Measurements from ENCODE around the gene KRT4.
"Not testable (repeated sequence)": the region's sequence is repeated elsewhere in the genome, so short reads cannot be mapped to it uniquely, and the experiment has no call there.

The KRT4 gene

GRCh38 chr12:52813885-52814709 is at the start of gene KRT4:
Gene KRT4, minus strand, starts transcription at chr12:52814116. Its CDS starts 58 bp downstream, at chr12:52814058.
- H3K4me3 ChIP-seq (ENCODE audit: low read depth, low read length): no peak within 1 kb of the TSS

- no peak overlapping the region for H3K4me3 ChIP-seq (ENCODE audit: low read depth, low read length)
Measured at GRCh38 chr12:52862023-52862422, 48.1 kb upstream of the KRT4 start.

DNA sequence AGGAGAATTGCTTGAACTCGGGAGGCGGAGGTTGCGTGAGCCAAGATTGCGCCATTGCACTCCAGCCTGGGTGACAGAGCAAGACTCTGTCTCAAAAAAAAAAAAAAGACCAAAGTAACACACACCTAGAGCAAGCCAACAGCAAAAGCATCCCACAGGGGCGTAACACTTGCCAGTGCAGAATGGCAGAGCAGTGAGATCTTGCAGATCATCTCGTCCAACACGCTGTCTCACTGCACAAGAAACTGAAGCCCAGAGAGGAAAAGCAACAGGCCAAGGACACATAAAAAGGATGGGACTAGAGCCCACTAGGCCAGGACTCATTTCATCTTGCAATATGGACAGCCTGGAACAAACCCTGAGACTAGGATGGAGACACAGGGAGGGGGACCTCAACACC is 47.6 kb upstream of the KRT4 start:
- H3K4me3 ChIP-seq (ENCODE audit: low read depth, low read length): no peak overlapping the region

- H3K4me3 ChIP-seq (ENCODE audit: low read depth, low read length): no peak overlapping the region
Measured at GRCh38 chr12:52860102-52860823, 46.3 kb upstream of the KRT4 start.

- no peak overlapping the region for H3K4me3 ChIP-seq (ENCODE audit: low read depth, low read length)
Measured at GRCh38 chr12:52857500-52857899, 43.6 kb upstream of the KRT4 start.

DNA sequence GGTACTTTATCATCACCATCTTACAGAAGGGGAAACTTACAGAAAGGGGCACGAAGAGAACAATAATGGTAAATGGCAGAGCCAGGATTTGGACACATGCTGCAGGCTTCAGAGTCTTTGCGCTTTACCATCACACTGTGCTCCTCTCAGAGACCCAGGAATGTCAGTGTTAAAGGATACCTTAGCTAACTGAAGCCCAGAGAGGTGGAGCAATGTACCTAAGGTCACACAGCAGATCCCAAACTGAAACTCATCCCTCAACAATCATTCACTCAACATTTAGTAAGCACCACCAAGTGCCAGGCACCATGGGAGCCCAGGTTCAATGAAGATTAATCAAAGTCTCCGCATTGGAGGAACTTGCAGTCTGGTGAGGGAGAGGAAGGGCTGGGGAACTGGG is 42.9 kb upstream of the KRT4 start:
- H3K4me3 ChIP-seq (ENCODE audit: low read depth, low read length): no peak overlapping the region

DNA sequence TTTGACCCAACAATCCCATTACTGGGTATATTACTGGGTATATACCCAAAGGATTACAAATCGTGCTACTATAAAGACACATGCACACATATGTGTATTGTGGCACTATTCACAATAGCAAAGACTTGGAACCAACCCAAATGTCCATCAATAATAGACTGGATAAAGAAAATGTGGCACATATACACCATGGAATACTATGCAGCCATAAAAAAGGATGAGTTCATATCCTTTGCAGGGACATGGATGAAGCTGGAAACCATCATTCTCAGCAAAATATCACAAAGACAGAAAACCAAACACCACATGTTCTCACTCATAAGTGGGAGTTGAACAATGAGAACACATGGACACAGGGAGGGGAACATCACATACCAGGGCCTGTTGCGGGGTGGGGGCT is 42.2 kb upstream of the KRT4 start:
- H3K4me3 ChIP-seq (ENCODE audit: low read depth, low read length): not testable (repeated sequence)

DNA sequence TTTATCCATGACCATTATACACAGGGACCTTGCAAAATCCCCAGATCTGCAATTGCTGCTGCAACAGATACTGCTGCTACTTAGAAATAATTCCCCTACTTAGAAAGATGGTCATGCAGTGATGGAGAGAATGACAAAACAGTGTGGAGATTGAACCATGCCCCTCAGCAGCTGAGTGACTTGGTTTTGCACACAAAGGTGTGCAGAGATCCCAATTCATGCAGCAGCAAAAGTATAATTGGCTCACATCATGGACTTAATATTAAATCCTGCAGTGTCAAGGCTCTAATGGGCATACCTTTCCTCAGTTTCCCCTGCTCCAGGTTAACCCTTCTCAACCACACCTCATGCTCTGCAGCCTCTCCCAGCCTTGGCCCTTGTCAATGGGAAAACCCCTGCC is 37.9 kb upstream of the KRT4 start:
- no peak overlapping the region for H3K4me3 ChIP-seq (ENCODE audit: low read depth, low read length)

GRCh38 chr12:52850681-52851080 is 36.8 kb upstream of the KRT4 start:
- no peak overlapping the region for H3K4me3 ChIP-seq (ENCODE audit: low read depth, low read length)

DNA sequence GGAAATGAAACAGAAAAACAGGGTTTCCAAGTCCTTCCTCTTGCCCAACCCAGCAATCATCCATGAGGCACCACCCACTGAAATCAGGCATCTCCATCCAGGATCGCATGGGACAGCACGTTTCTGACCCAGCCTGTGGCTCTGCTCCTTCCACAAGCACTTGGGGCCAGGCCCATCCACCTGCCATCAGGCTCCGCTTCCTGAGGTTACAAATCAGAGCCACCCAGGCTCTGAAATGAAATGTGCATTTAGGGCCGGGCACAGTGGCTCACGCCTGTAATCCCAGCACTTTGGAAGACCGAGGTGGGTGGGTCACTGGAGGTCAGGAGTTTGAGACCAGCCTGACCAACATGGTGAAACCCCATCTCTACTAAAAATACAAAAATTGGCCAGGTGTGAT is 35.6 kb upstream of the KRT4 start:
- no peak overlapping the region for H3K4me3 ChIP-seq (ENCODE audit: low read depth, low read length)

DNA sequence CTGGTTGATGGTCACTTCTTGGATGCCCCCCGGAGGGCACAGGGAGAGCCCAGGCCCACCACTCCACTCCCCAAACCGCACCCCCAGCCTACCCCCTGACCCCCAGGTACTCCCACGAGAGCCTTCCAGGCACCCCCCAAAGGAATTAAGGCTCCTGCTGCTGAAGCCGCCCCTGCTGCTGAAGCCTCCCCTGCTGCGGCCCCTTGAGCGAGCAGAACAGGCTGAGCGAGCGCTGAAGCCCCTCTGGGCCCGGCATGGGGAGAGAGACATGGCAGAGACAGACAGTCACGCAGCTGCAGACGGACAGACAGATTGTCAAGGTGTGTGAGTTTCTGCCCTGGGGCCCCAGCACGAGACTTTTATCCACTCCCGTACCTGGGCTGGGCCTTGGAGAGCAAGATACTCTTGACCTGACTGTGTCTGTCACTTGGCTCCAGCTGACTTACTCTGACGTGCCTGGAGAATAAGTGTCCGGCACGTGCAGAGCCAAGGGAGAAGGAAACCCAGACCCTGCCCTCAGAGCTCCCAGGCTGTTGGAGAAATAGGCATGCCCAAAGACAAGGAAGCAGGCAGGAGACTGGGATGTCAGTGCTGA is 34.8 kb upstream of the KRT4 start, which contains the start of gene KRT78:
Gene KRT78 (minus strand): TSS at position 334 of the 595 bp plus-strand sequence. CDS start 64 bp downstream, at position 270.
- no peak within 1 kb of the TSS for H3K4me3 ChIP-seq (ENCODE audit: low read depth, low read length)

DNA sequence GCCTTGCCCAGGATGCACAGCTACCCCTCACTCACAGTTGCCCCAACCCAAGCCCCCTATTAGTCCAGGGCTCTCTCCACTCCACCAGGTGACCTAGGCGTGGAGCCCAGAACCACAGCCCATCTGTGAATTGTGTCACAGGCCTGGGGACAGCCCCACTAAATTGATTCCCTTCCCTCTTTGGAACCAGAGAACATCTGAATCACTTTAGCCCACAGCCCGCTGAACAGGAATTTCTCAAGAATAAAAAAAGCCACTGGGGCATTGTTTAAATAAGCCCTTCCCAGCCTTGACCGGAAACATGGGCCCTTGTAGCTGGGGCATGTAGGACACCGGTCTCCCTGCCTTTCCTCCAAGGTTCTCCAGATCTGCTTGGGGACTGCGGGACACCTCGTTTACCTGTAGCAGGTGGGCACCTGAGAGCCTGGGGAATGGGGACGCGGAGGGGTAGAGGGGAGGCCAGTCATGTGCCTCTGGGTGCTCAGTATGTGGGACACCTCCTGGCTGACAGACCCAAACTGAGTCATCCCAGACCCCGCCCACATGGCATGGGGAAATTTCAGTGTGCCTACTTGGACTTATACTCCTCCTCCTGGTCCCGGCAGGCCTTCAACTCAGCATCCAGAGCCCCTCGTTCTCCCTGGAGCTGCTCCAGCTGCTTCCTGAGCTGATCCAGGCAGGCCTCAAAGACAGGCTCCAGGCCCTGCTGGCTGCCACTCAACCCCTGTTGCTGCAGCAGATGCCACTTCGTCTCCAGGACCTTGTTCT is 33.6 kb upstream of the KRT4 start:
- no peak overlapping the region for H3K4me3 ChIP-seq (ENCODE audit: low read depth, low read length)

DNA sequence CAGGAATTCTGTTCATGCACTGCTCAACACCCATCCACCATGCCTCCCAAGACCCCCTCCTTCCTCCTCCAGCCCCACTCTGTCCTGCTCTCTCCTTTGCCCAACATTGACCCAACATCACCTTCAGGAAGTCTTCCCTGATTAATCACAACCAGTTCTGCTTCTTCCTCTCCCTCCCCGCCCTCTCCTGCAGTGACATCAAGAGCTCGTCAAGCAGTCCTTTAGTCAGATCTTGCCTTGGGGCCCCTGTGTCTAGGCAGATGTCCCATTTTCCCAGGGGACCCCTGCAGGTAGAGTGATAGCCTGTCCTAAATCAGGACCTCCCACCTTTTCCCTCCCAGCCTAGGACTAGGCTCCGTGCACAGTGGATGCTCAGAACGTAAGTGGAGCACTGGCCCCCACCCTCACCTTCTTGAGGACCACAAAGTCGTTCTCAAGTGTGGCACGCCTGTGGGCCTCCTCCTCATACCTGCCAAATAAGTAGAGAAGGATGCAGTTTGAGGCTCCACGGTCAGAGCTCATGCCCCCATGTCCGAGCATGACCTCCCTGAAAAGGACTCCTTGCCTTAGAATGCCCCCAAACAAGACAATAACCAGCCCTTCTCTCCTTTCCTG is 32.5 kb upstream of the KRT4 start:
- H3K4me3 ChIP-seq (ENCODE audit: low read depth, low read length): no peak overlapping the region

GRCh38 chr12:52845946-52846345 is 32.0 kb upstream of the KRT4 start:
- H3K4me3 ChIP-seq (ENCODE audit: low read depth, low read length): no peak overlapping the region

- no peak overlapping the region for H3K4me3 ChIP-seq (ENCODE audit: low read depth, low read length)
Measured at GRCh38 chr12:52844386-52844785, 30.5 kb upstream of the KRT4 start.

- H3K4me3 ChIP-seq (ENCODE audit: low read depth, low read length): no peak overlapping the region
Measured at GRCh38 chr12:52839436-52840105, 25.7 kb upstream of the KRT4 start.

DNA sequence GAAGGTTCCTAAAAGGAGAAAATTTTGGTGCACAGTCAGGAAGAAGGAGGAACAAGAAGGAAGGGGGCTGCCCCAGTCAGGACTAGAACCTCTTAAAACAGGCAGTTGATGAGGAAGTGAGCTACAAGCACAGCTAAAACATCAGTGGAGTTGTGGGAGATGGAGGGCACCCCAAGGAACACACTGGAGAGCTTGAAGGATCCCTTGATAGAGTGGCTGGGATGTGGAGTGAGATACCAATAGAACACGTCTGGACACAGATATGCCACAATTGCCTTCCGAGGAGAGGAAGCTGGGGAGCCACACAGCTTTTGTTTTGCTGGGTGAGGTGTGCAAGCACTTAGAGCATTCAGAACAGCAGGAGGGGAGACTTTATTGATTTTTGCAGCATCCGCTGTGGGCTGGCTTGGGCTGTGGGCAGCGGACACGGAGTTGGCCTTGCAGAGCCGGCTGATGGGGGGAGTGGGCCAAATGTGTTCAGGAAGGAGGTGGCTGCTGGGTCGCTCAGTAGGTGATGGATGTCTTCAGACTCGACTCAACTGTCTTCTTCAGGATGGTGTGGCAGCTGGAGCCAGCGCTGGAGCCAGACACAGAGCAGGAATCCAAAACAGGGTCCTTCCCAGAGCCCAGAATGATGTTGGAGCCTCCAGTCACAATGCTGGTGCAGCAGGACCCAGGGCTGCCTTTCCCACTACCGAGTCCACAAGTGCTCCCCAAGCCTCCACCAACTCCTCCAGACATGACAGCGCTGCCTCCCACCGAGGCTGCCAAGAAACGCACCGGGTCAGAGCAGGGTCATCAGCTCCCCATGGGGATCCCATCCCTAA is 24.9 kb upstream of the KRT4 start:
- H3K4me3 ChIP-seq (ENCODE audit: low read depth, low read length): no peak overlapping the region

DNA sequence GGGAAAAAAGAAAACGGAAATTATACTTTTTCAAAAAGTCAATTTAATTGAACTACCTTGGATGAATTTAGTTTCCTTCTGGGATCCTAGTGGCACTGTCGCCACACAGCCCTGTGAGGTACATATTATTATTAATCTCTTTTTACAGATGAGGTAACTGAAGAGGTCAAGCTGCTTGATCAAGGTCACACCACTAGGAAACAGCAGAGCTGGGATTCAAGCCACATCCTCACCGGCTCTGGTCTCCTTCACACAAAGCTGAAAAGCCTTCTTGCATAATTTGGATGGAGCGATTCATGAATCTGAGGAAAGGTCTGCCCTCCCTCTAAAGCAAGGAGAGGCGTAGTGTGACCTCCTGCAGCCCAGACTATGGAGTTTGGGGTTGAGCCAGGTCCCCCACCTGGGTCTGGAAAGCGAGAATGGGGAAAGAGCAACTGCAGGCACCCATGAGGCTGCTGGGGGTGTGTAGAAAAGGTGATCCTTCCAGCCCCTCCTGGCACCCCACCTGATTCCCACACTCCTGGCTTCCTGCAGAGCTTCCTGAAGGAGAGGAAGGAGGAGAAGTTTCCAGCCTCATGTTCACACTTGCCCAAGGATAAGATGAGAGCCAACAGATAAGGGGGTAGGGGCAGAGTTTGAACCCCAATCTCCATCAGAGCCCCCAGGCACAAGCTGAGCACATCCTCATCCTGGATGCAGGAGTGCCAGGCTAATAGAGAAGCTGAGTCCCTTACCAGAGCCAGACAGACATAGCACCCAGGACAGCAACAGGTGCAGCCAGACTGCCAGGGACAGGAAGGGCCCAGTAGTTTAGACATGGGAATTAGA is 24.1 kb upstream of the KRT4 start:
- no peak overlapping the region for H3K4me3 ChIP-seq (ENCODE audit: low read depth, low read length)

DNA sequence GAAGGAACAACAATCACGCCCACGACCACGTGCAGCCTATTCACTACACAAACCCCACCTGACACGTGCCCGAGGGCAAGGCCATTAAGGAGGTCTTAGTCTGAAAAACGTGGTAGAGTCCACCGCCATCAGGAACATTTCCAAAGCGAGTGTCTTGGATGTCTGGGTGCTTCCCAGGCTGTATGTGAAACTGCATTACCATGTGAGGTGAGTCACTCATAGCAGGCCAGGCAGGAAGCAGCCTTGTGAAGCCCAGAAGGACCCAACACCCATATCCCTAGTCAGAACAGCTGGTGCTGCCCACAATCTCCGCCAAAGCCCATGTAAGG is 23.5 kb upstream of the KRT4 start:
- no peak overlapping the region for H3K4me3 ChIP-seq (ENCODE audit: low read depth, low read length)
